GM12873 (cell line): Measurements from ENCODE around the gene GNB1L.

ENCODE experiments used
- CTCF ChIP-seq: IDR thresholded peaks from 2 replicates; pipeline ENCODE4 v1.5.1; 2012; ENCODE audit warnings: low read depth, mild to moderate bottlenecking, moderate library complexity, low read length, control low read depth; ENCODE audit not compliant: insufficient read depth; ENCODE audit errors: missing control alignments

GNB1L gene

GRCh38 chr22:19755722-19756287, 98.9 kb downstream of the GNB1L start:
- TF ChIP-seq CTCF, result no peak

GRCh38 chr22:19755145-19755710, 99.4 kb downstream of the GNB1L start:
- no peak for TF ChIP-seq CTCF

GRCh38 chr22:19754701-19755144, 100.0 kb downstream of the GNB1L start:
- no peak for TF ChIP-seq CTCF

GRCh38 chr22:19753996-19754700, 100.5 kb downstream of the GNB1L start:
- TF ChIP-seq CTCF, result no peak

GRCh38 chr22:19753090-19753842, 101.4 kb downstream of the GNB1L start:
- peak; percentile 29 for TF ChIP-seq CTCF

GRCh38 chr22:19751497-19752245, 103.0 kb downstream of the GNB1L start:
- TF ChIP-seq CTCF, result no peak
